Kidney epithelial cell (primary cell): ENCODE results near the gene SLC25A53. TPM values are rescaled to one million over a fixed set of nuclear protein-coding genes. Genes with fewer than 3 reads are reported as not detected.
"Not testable (repeated sequence)": the region's sequence is repeated elsewhere in the genome, so short reads cannot be mapped to it uniquely, and the experiment has no call there.

Experiments
- DNase-seq: peaks from one replicate; pipeline ENCODE4 v3.0.0-alpha.2; 2010; ENCODE audit warnings: low read depth
- H3K27me3 ChIP-seq: 2 replicates; pipeline ENCODE4 v1.6.0; 2011; ENCODE audit warnings: low read length; ENCODE audit not compliant: control insufficient read depth, insufficient read depth
- H3K36me3 ChIP-seq: 2 replicates; pipeline ENCODE4 v1.5.1; 2011; ENCODE audit warnings: low read length; ENCODE audit not compliant: control insufficient read depth, insufficient read depth
- H3K4me3 ChIP-seq: 2 replicates; pipeline ENCODE4 v1.5.1; 2011; ENCODE audit warnings: low read depth, mild to moderate bottlenecking, control low read depth, low read length
- total RNA-seq: library from RNA; depleted of rRNA; stranded (reverse); fragments of >200 nt; gene quantifications from 2 replicates; pipeline ENCODE4 v1.2.3, GENCODE V29; 2015
- TF ChIP-seq, protein P1 (sequence below): IDR thresholded peaks from 2 replicates; pipeline ENCODE4 v1.5.1; 2011; ENCODE audit warnings: mild to moderate bottlenecking, moderate library complexity, low read length, control low read depth, inconsistent platforms; ENCODE audit not compliant: insufficient read depth, poor library complexity, severe bottlenecking

SLC25A53 gene
- total RNA-seq, 1 donor from 2014 or later, result 3.4 TPM

DNA sequence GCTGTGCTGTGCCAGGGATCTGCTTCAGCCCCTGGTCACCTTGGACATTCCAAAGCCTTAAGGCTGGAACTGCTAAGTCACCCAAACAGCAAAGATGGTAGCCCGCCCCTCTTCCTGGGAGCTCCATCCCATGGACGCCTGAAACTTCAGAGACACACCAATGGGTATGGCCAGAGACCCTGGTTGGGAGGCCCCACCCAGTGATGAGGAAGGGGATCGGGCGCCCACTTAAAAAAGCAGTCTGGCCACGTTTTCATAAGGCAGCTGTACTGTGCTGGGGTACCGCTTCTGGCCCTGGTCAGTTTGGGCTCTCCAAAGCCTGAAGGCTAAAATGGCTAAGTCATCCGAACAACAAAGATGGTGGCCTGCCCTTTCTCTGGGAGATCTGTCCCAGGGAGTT, 71.3 kb downstream of the SLC25A53 start:
- Histone ChIP-seq H3K27me3 (no peaks in the 10 kb centered on the region), H3K4me3 (no peak overlapping the region), H3K36me3 (no peaks in the 10 kb centered on the region)
- DNase-seq, result no peak
- TF ChIP-seq, protein P1, sequence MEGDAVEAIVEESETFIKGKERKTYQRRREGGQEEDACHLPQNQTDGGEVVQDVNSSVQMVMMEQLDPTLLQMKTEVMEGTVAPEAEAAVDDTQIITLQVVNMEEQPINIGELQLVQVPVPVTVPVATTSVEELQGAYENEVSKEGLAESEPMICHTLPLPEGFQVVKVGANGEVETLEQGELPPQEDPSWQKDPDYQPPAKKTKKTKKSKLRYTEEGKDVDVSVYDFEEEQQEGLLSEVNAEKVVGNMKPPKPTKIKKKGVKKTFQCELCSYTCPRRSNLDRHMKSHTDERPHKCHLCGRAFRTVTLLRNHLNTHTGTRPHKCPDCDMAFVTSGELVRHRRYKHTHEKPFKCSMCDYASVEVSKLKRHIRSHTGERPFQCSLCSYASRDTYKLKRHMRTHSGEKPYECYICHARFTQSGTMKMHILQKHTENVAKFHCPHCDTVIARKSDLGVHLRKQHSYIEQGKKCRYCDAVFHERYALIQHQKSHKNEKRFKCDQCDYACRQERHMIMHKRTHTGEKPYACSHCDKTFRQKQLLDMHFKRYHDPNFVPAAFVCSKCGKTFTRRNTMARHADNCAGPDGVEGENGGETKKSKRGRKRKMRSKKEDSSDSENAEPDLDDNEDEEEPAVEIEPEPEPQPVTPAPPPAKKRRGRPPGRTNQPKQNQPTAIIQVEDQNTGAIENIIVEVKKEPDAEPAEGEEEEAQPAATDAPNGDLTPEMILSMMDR, result no peak

- TF ChIP-seq, protein P1, result no peak
- Histone ChIP-seq H3K36me3 (no peaks in the 10 kb centered on the region), H3K4me3 (no peak overlapping the region), H3K27me3 (no peaks in the 10 kb centered on the region)
- DNase-seq, result no peak
Observed at GRCh38 chrX:104084534-104085277, 72.1 kb downstream of the SLC25A53 start.

GRCh38 chrX:104084063-104084462, 72.7 kb downstream of the SLC25A53 start:
- Histone ChIP-seq H3K27me3 (no peaks in the 10 kb centered on the region), H3K4me3 (no peak overlapping the region), H3K36me3 (no peaks in the 10 kb centered on the region)
- DNase-seq, result no peak
- TF ChIP-seq, protein P1, result no peak

GRCh38 chrX:104077854-104078253, 79.0 kb downstream of the SLC25A53 start:
- not testable (repeated sequence) for DNase-seq, H3K36me3 ChIP-seq, H3K4me3 ChIP-seq, H3K27me3 ChIP-seq

DNA sequence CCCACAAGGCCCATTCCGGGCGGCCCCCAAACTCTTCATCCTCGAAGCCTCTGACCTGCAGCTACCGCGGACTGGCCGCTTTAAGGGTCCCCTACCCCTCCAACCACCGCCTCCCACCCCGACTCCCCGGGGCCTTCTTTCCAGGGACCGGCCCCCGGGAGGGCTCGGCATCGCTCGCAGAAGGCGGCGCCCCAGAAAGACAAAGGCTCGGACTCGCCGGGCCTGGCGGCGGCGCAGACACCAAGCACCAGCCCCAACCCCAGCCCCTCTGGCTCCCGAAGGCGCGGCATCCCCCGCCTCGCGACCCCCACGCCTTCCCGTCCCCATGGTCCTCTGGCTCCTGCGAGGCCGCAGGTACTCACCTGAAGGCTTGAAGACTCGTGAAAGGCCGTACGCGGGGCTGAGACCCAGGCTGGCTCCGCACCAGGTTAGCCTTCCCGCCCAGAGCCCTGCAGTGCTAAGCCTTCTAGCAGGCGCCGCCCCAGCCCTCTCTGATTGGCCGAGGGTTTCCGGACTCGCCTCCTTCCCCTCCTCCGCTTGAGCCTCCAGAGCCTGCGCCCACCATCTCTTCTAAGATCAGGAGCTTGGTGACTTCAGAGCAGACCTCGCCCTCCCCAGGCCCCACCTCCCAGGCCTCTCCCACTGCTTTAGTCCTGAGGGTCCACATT, 80.9 kb downstream of the SLC25A53 start, which contains the start of gene TMSB15C:
TMSB15C (minus strand) TSS at position 459 of the 668 bp plus-strand sequence.
- not testable (repeated sequence) for H3K27me3 ChIP-seq, DNase-seq, H3K4me3 ChIP-seq, H3K36me3 ChIP-seq

DNA sequence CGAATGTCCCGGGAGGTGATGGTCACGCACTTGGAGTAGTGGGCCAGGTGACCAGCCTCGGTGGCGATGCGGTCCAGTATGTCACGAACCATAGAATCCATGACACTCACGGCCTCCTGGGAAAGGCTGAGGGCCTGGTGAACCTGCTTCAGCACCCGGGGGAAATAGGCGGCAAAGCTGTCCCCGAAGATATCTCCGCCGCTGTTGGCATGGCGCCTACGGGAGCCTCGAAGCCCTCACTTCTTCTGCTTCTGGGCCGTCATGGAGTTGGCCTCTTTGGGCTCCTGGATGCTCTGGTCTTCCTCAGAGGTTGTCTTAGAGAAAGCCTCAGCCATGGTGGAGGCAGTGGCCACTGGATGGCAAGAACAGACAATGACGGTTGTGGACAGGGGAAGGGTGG, 94.2 kb downstream of the SLC25A53 start:
- not testable (repeated sequence) for DNase-seq, H3K36me3 ChIP-seq, H3K27me3 ChIP-seq, H3K4me3 ChIP-seq

- DNase-seq, H3K4me3 ChIP-seq: not testable (repeated sequence)
Observed at GRCh38 chrX:104054956-104055355, 101.9 kb downstream of the SLC25A53 start.

More at GRCh38 chrX:104054956-104055355, 101.9 kb downstream of the SLC25A53 start:
- H3K36me3 ChIP-seq, H3K27me3 ChIP-seq: not testable (repeated sequence)

Other genes with a start within 250 kb of the SLC25A53 start
- gene TMSB15B, start 194.4 kb downstream of the SLC25A53 start, total RNA-seq, result 9.2 and 16.2 TPM in 2 replicates
- gene H2BW1, start 143.3 kb downstream of the SLC25A53 start, total RNA-seq, result not detected in 2 replicates
- not detected in 2 replicates for gene H2BW2, start 117.1 kb downstream of the SLC25A53 start, total RNA-seq
- 8.8 and 9.1 TPM in 2 replicates for gene TMSB15C, start 80.8 kb downstream of the SLC25A53 start, total RNA-seq
- gene ZCCHC18, start 44.5 kb downstream of the SLC25A53 start, total RNA-seq, result 1.4 and 1.5 TPM in 2 replicates
- gene FAM199X, start 9.4 kb upstream of the SLC25A53 start, total RNA-seq, result 22.8 and 25.1 TPM in 2 replicates
- gene ESX1, start 97.9 kb upstream of the SLC25A53 start, total RNA-seq, result not detected in 2 replicates